Natural killer cell treated with Interleukin-12 subunit alpha and Interleukin-12 subunit beta and Interleukin-15 and Interleukin-18, amount 100 ng/mL, for 72 hours (primary cell): ENCODE results near the gene B4GALT3. TPM values are rescaled to one million over a fixed set of nuclear protein-coding genes. Genes with fewer than 3 reads are reported as not detected.

Experiments
- ATAC-seq, 2 donors: fragments of 150-1000 bp; cut with Tn5 transposase in 1 of 2; sonication (Bioruptor Pico), chemical (Tn5 transposase) in 1 of 2; 2 replicates each; pipeline ENCODE4 v1.10.0; 2021
- DNase-seq: peaks from one replicate; pipeline ENCODE4 v3.0.0; 2022; ENCODE audit warnings: low spot score
- H3K27ac Mint-ChIP-seq, 2 donors: 1 replicate in 1 of 2; 2 replicates in 1 of 2; pipeline ENCODE4 v1.8.0; 2022; ENCODE audit warnings: mixed read lengths in 2 of 2, mild to moderate bottlenecking in 1 of 2, moderate library complexity in 1 of 2
- H3K27me3 Mint-ChIP-seq, 2 donors: 1 replicate in 1 of 2; 2 replicates in 1 of 2; pipeline ENCODE4 v1.8.0; 2022; ENCODE audit warnings: mixed read lengths in 2 of 2
- H3K36me3 Mint-ChIP-seq: one replicate; pipeline ENCODE4 v1.8.0; 2022; ENCODE audit warnings: mixed read lengths
- H3K4me1 Mint-ChIP-seq, 2 donors: 1 replicate in 1 of 2; 2 replicates in 1 of 2; pipeline ENCODE4 v1.8.0; 2022; ENCODE audit warnings: low read depth in 2 of 2, mixed read lengths in 2 of 2, mild to moderate bottlenecking in 1 of 2
- H3K4me3 Mint-ChIP-seq: one replicate; pipeline ENCODE4 v1.8.0; 2022; ENCODE audit warnings: mixed read lengths
- H3K9me3 Mint-ChIP-seq: 2 replicates; pipeline ENCODE4 v1.8.0; 2022; ENCODE audit warnings: mixed read lengths
- total RNA-seq, 2 donors: library from RNA; stranded (reverse); gene quantifications; one replicate each; pipeline ENCODE4 v1.2.3, GENCODE V29; 2022

B4GALT3 gene
- total RNA-seq, 2 donors from 2014 or later, result 61.7 to 75.0 TPM

- Mint-ChIP-seq H3K27me3 (no peaks in the 10 kb centered on the region), H3K4me3 (peak overlapping the region; percentile 92), H3K27ac (peak overlapping the region; percentile 94 to 100), H3K36me3 (peaks cover 24% of the 10 kb centered on the region), H3K4me1 (peaks cover 50 to 56% of the 10 kb centered on the region in 2 donors), H3K9me3 (no peaks in the 10 kb centered on the region)
- DNase-seq, result peak; percentile 58
- no peak for ATAC-seq
Observed at GRCh38 chr1:161217831-161218230, 40.5 kb upstream of the B4GALT3 start.

- Mint-ChIP-seq H3K36me3 (peaks cover 24% of the 10 kb centered on the region), H3K9me3 (no peaks in the 10 kb centered on the region), H3K4me1 (peaks cover 47 to 55% of the 10 kb centered on the region in 2 donors), H3K27me3 (no peaks in the 10 kb centered on the region), H3K27ac (peak overlapping the region; percentile 94 to 100), H3K4me3 (peak overlapping the region; percentile 92)
- ATAC-seq, result peak; percentile 88 to 92
- DNase-seq, result peak; percentile 86
Observed at GRCh38 chr1:161216945-161217712, 39.8 kb upstream of the B4GALT3 start.

- DNase-seq, result peak; percentile 84
- H3K9me3 Mint-ChIP-seq, result no peaks in the 10 kb centered on the region
- H3K4me3 Mint-ChIP-seq, result peak within 1 kb of the TSS; percentile 92
- no peaks in the 10 kb centered on the region for H3K27me3 Mint-ChIP-seq
- peak within 1 kb of the TSS; percentile 94 to 100 for H3K27ac Mint-ChIP-seq
- H3K4me1 Mint-ChIP-seq, result peaks cover 45 to 52% of the 10 kb centered on the region in 2 donors
- peaks cover 31% of the 10 kb centered on the region for H3K36me3 Mint-ChIP-seq
- ATAC-seq, result peak; percentile 40 to 50
Observed at GRCh38 chr1:161215076-161215475, 37.8 kb upstream of the B4GALT3 start, which contains the start of gene FCER1G. FCER1G (plus strand) TSS chr1:161215295; CDS start chr1:161215322, 27 bp downstream.

GRCh38 chr1:161214369-161214768 lies 37.1 kb upstream of the B4GALT3 start:
- H3K4me1 Mint-ChIP-seq, result peaks cover 49 to 54% of the 10 kb centered on the region in 2 donors
- ATAC-seq (no peak), DNase-seq (peak; percentile 40)
- H3K4me3 Mint-ChIP-seq, result peak overlapping the region; percentile 92
- H3K9me3 Mint-ChIP-seq, result no peaks in the 10 kb centered on the region
- peaks cover 38% of the 10 kb centered on the region for H3K36me3 Mint-ChIP-seq
- no peaks in the 10 kb centered on the region for H3K27me3 Mint-ChIP-seq
- peak overlapping the region; percentile 94 to 100 for H3K27ac Mint-ChIP-seq

- peak overlapping the region; percentile 69 to 72 for H3K27ac Mint-ChIP-seq
- peaks cover 40% of the 10 kb centered on the region for H3K36me3 Mint-ChIP-seq
- H3K4me1 Mint-ChIP-seq, result peaks cover 29 to 36% of the 10 kb centered on the region in 2 donors
- DNase-seq (peak; percentile 79), ATAC-seq (peak; percentile 92 to 93)
- no peaks in the 10 kb centered on the region for H3K27me3 Mint-ChIP-seq
- H3K4me3 Mint-ChIP-seq, result no peak overlapping the region
- no peaks in the 10 kb centered on the region for H3K9me3 Mint-ChIP-seq
Observed at GRCh38 chr1:161209790-161210409, 32.6 kb upstream of the B4GALT3 start.

- peak; percentile 16 for DNase-seq
- Mint-ChIP-seq H3K36me3 (peaks cover 29% of the 10 kb centered on the region), H3K27ac (no peak overlapping the region), H3K4me1 (peaks cover 28 to 32% of the 10 kb centered on the region in 2 donors), H3K27me3 (no peaks in the 10 kb centered on the region), H3K4me3 (no peak overlapping the region), H3K9me3 (no peaks in the 10 kb centered on the region)
- ATAC-seq, result no peak
Observed at GRCh38 chr1:161207173-161207572, 29.9 kb upstream of the B4GALT3 start.

- H3K36me3 Mint-ChIP-seq, result peaks cover 25% of the 10 kb centered on the region
- H3K4me1 Mint-ChIP-seq, result peaks cover 32 to 38% of the 10 kb centered on the region in 2 donors
- H3K9me3 Mint-ChIP-seq, result no peaks in the 10 kb centered on the region
- peak overlapping the region in 1 of 2 donors; percentile 66 for H3K27ac Mint-ChIP-seq
- ATAC-seq (no peak), DNase-seq (peak; percentile 55)
- H3K27me3 Mint-ChIP-seq, result no peaks in the 10 kb centered on the region
- H3K4me3 Mint-ChIP-seq, result no peak overlapping the region
Observed at GRCh38 chr1:161206411-161207140, 29.3 kb upstream of the B4GALT3 start.

- H3K4me1 Mint-ChIP-seq, result peaks cover 49 to 60% of the 10 kb centered on the region in 2 donors
- no peaks in the 10 kb centered on the region for H3K9me3 Mint-ChIP-seq
- H3K27me3 Mint-ChIP-seq, result no peaks in the 10 kb centered on the region
- peak within 1 kb of the TSS; percentile 92 for H3K4me3 Mint-ChIP-seq
- peaks cover 12% of the 10 kb centered on the region for H3K36me3 Mint-ChIP-seq
- H3K27ac Mint-ChIP-seq, result peak within 1 kb of the TSS; percentile 92 to 96
- ATAC-seq (peak; percentile 98 to 99), DNase-seq (peak; percentile 97)
Observed at GRCh38 chr1:161201836-161202712, 24.8 kb upstream of the B4GALT3 start, which contains the start of gene NDUFS2. NDUFS2 (plus strand) TSS chr1:161202367; CDS start chr1:161202386, 19 bp downstream.

- ATAC-seq (no peak), DNase-seq (peak; percentile 51)
- Mint-ChIP-seq H3K36me3 (peaks cover 11% of the 10 kb centered on the region), H3K4me3 (peak overlapping the region; percentile 92), H3K4me1 (peaks cover 50 to 59% of the 10 kb centered on the region in 2 donors), H3K27me3 (no peaks in the 10 kb centered on the region), H3K9me3 (no peaks in the 10 kb centered on the region), H3K27ac (peak overlapping the region; percentile 92 to 96)
Observed at GRCh38 chr1:161200992-161201835, 23.9 kb upstream of the B4GALT3 start.

GRCh38 chr1:161200421-161200991 lies 23.2 kb upstream of the B4GALT3 start:
- DNase-seq (peak; percentile 68), ATAC-seq (no peak)
- Mint-ChIP-seq H3K4me3 (peak overlapping the region; percentile 92), H3K9me3 (no peaks in the 10 kb centered on the region), H3K27ac (peak overlapping the region; percentile 92 to 96), H3K27me3 (no peaks in the 10 kb centered on the region), H3K36me3 (peaks cover 8% of the 10 kb centered on the region), H3K4me1 (peaks cover 57 to 62% of the 10 kb centered on the region in 2 donors)

GRCh38 chr1:161199506-161200139 lies 22.3 kb upstream of the B4GALT3 start:
- Mint-ChIP-seq H3K27me3 (no peaks in the 10 kb centered on the region), H3K27ac (peak overlapping the region; percentile 92 to 96), H3K4me1 (peaks cover 60 to 66% of the 10 kb centered on the region in 2 donors), H3K9me3 (no peaks in the 10 kb centered on the region), H3K36me3 (peaks cover 7% of the 10 kb centered on the region), H3K4me3 (peak overlapping the region; percentile 92)
- peak; percentile 54 for DNase-seq
- no peak for ATAC-seq
